ENCODE data around the gene GLRA1.

DNA sequence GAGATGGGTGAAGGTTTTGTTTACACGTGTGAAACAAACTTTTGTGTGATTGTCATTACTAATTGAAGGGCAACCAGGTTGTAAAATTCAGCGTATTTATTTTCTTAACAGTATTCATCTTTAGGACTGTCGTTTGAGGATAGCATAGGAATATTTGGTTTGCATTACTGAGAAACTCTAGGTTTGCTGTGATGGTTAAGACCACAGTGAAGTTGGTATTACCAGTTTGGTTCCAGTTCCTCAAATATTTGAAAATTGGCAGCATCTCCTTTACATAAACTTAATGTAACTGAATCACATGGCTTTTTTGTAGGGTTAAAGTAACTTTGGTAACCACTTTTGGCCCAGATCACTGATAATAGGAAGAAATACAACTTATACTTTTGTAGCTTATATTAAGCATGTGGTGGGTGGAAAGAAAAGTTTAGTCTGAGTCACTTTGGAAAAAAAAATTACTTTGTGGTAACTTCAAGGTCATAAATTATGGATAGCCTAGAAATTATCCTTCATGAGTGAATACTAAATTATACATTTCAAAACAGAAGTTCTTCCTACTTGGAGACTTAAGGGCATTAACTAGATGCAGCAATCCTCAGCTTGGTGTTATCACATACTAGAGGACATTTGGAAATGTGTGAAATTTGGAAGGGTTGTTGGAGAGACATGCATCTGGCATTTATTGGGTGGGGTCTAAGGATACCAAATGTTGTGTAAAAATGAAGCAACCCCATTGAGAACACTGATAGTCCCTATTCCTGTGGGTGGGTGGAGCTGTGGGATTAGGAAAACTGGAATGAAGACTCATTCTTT lies 119.0 kb downstream of the GLRA1 start:
- TF ChIP-seq, protein P1, sequence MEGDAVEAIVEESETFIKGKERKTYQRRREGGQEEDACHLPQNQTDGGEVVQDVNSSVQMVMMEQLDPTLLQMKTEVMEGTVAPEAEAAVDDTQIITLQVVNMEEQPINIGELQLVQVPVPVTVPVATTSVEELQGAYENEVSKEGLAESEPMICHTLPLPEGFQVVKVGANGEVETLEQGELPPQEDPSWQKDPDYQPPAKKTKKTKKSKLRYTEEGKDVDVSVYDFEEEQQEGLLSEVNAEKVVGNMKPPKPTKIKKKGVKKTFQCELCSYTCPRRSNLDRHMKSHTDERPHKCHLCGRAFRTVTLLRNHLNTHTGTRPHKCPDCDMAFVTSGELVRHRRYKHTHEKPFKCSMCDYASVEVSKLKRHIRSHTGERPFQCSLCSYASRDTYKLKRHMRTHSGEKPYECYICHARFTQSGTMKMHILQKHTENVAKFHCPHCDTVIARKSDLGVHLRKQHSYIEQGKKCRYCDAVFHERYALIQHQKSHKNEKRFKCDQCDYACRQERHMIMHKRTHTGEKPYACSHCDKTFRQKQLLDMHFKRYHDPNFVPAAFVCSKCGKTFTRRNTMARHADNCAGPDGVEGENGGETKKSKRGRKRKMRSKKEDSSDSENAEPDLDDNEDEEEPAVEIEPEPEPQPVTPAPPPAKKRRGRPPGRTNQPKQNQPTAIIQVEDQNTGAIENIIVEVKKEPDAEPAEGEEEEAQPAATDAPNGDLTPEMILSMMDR (IDR thresholded peaks at IDR 0.05 in 8 of 11, conservative IDR thresholded peaks at IDR 0.05 in 3 of 11), result no peak
- TF ChIP-seq POLR2A (IDR thresholded peaks at IDR 0.05), result no peak
